GM18499 (cell line): ENCODE results near the gene PEX11A.

Experiments used
- ATAC-seq: cut with Tn5 transposase; IDR thresholded peaks from one replicate; pipeline ENCODE4 v1.9.1; 2021; ENCODE audit warnings: moderate number of reproducible peaks; ENCODE audit not compliant: insufficient read depth, unreplicated experiment

The PEX11A gene

GRCh38 chr15:89677381-89677780 lies 13.2 kb downstream of the PEX11A start:
- no peak for ATAC-seq

- ATAC-seq, result no peak
These were observed 14.9 kb downstream of the PEX11A start for GRCh38 chr15:89675606-89676005.

GRCh38 chr15:89674526-89674925 lies 16.0 kb downstream of the PEX11A start:
- ATAC-seq, result no peak

- ATAC-seq, result no peak
These were observed 17.4 kb downstream of the PEX11A start for GRCh38 chr15:89673165-89673512.

GRCh38 chr15:89672221-89673164 lies 18.1 kb downstream of the PEX11A start:
- ATAC-seq, result no peak

GRCh38 chr15:89671687-89672086 lies 18.9 kb downstream of the PEX11A start:
- ATAC-seq, result no peak

GRCh38 chr15:89670971-89671560 lies 19.5 kb downstream of the PEX11A start:
- no peak for ATAC-seq

- ATAC-seq, result no peak
These were observed 20.6 kb downstream of the PEX11A start for GRCh38 chr15:89669941-89670340.

- no peak for ATAC-seq
These were observed 21.2 kb downstream of the PEX11A start for GRCh38 chr15:89669309-89669865.

GRCh38 chr15:89668171-89668570 lies 22.4 kb downstream of the PEX11A start:
- no peak for ATAC-seq

- ATAC-seq, result no peak
These were observed 22.9 kb downstream of the PEX11A start for GRCh38 chr15:89667706-89667960.

GRCh38 chr15:89666858-89667705 lies 23.5 kb downstream of the PEX11A start:
- ATAC-seq, result no peak

GRCh38 chr15:89666184-89666857 lies 24.2 kb downstream of the PEX11A start:
- ATAC-seq, result no peak

- ATAC-seq, result no peak
These were observed 24.9 kb downstream of the PEX11A start for GRCh38 chr15:89665449-89666181.

GRCh38 chr15:89664441-89665350 lies 25.9 kb downstream of the PEX11A start:
- ATAC-seq, result no peak

GRCh38 chr15:89662893-89663626 lies 27.5 kb downstream of the PEX11A start:
- ATAC-seq, result no peak

- no peak for ATAC-seq
These were observed 30.0 kb downstream of the PEX11A start for GRCh38 chr15:89660556-89660955.

GRCh38 chr15:89659295-89659694 lies 31.3 kb downstream of the PEX11A start:
- no peak for ATAC-seq
